Measurements from ENCODE around the gene ABCA8. TPM values are rescaled to one million over a fixed set of nuclear protein-coding genes. Genes with fewer than 3 reads are reported as not detected.
"Not testable (repeated sequence)": the region's sequence is repeated elsewhere in the genome, so short reads cannot be mapped to it uniquely, and the experiment has no call there.

The ABCA8 gene
- polyA plus RNA-seq, 1 donor = 1.1 TPM

- DNase-seq = not testable (repeated sequence)
These were observed 11.4 kb downstream of the ABCA8 start for GRCh38 chr17:68943812-68944182.

GRCh38 chr17:68943123-68943811, 11.9 kb downstream of the ABCA8 start:
- DNase-seq = no peak

GRCh38 chr17:68942389-68942788, 12.8 kb downstream of the ABCA8 start:
- DNase-seq = no peak

GRCh38 chr17:68941761-68942160, 13.4 kb downstream of the ABCA8 start:
- DNase-seq = no peak

GRCh38 chr17:68939195-68939594, 16.0 kb downstream of the ABCA8 start:
- DNase-seq = no peak

- no peak for DNase-seq
These were observed 17.2 kb downstream of the ABCA8 start for GRCh38 chr17:68937890-68938514.

- DNase-seq = no peak
These were observed 27.7 kb downstream of the ABCA8 start for GRCh38 chr17:68927516-68927915.

- no peak for DNase-seq
These were observed 30.1 kb downstream of the ABCA8 start for GRCh38 chr17:68924793-68925720.

GRCh38 chr17:68910789-68911431, 44.3 kb downstream of the ABCA8 start:
- DNase-seq = no peak

GRCh38 chr17:68910251-68910705, 44.9 kb downstream of the ABCA8 start:
- no peak for DNase-seq

- DNase-seq = peak; percentile 26
These were observed 46.1 kb downstream of the ABCA8 start for GRCh38 chr17:68909066-68909465.

GRCh38 chr17:68908045-68908444, 47.1 kb downstream of the ABCA8 start:
- DNase-seq = no peak

- peak; percentile 11 for DNase-seq
These were observed 48.6 kb downstream of the ABCA8 start for GRCh38 chr17:68906638-68907037.

- DNase-seq = no peak
These were observed 51.9 kb downstream of the ABCA8 start for GRCh38 chr17:68903286-68903685.

GRCh38 chr17:68897557-68897956, 57.6 kb downstream of the ABCA8 start:
- no peak for DNase-seq

- no peak for DNase-seq
These were observed 62.5 kb downstream of the ABCA8 start for GRCh38 chr17:68892658-68893057.

- DNase-seq = no peak
These were observed 63.0 kb downstream of the ABCA8 start for GRCh38 chr17:68892193-68892592.

GRCh38 chr17:68886401-68886800, 68.8 kb downstream of the ABCA8 start:
- no peak for DNase-seq

- DNase-seq = no peak
These were observed 70.3 kb downstream of the ABCA8 start for GRCh38 chr17:68884888-68885287.

GRCh38 chr17:68878226-68878885, 76.8 kb downstream of the ABCA8 start:
- no peak for DNase-seq

GRCh38 chr17:68871447-68871846, 83.7 kb downstream of the ABCA8 start:
- no peak for DNase-seq

GRCh38 chr17:68870976-68871375, 84.2 kb downstream of the ABCA8 start:
- DNase-seq = no peak

Measured in left kidney (tissue), 2 donors.